GM18861 (cell line): Measurements from ENCODE around the gene JSRP1.

Experiments
- ATAC-seq: cut with Tn5 transposase; IDR thresholded peaks from one replicate; pipeline ENCODE4 v1.9.1; 2021; ENCODE audit not compliant: unreplicated experiment

The JSRP1 gene

GRCh38 chr19:2255982-2256685, at the start of gene JSRP1:
TSS of gene JSRP1 (minus strand) at chr19:2256417. CDS start at chr19:2255314, 1,103 bp downstream.
- no peak for ATAC-seq

GRCh38 chr19:2305452-2306280, 49.4 kb upstream of the JSRP1 start:
- no peak for ATAC-seq

- no peak for ATAC-seq
Measured at GRCh38 chr19:2303211-2303798, 47.1 kb upstream of the JSRP1 start.

GRCh38 chr19:2302319-2303210, 46.3 kb upstream of the JSRP1 start:
- no peak for ATAC-seq

- no peak for ATAC-seq
Measured at GRCh38 chr19:2300533-2300932, 44.3 kb upstream of the JSRP1 start.

GRCh38 chr19:2296141-2296540, 39.9 kb upstream of the JSRP1 start:
- no peak for ATAC-seq

- ATAC-seq = no peak
Measured at GRCh38 chr19:2294687-2295335, 38.6 kb upstream of the JSRP1 start.

- ATAC-seq = no peak
Measured at GRCh38 chr19:2291185-2291751, 35.1 kb upstream of the JSRP1 start.

- ATAC-seq = peak; percentile 17
Measured at GRCh38 chr19:2290441-2291184, 34.4 kb upstream of the JSRP1 start.

- ATAC-seq = peak; percentile 36
Measured at GRCh38 chr19:2289714-2290435, 33.7 kb upstream of the JSRP1 start.

GRCh38 chr19:2288818-2289713, 32.8 kb upstream of the JSRP1 start:
- ATAC-seq = no peak

- ATAC-seq = no peak
Measured at GRCh38 chr19:2288338-2288817, 32.2 kb upstream of the JSRP1 start.

GRCh38 chr19:2287585-2288337, 31.5 kb upstream of the JSRP1 start:
- ATAC-seq = no peak

- ATAC-seq = no peak
Measured at GRCh38 chr19:2286402-2287140, 30.4 kb upstream of the JSRP1 start.

- no peak for ATAC-seq
Measured at GRCh38 chr19:2283835-2284507, 27.8 kb upstream of the JSRP1 start.

GRCh38 chr19:2282862-2283237, 26.6 kb upstream of the JSRP1 start:
- ATAC-seq = no peak
